SKM-1 (cell line): ENCODE data around the gene KCND3.

Experiments
- DNase-seq: peaks from one replicate; lab custom pipeline; 2025; ENCODE audit not compliant: unreplicated experiment; lab: John Stamatoyannopoulos, UW

KCND3 gene

GRCh38 chr1:111884772-111885443 lies 104.6 kb downstream of the KCND3 start:
- DNase-seq, result no peak

GRCh38 chr1:111882986-111883560 lies 106.4 kb downstream of the KCND3 start:
- no peak for DNase-seq

GRCh38 chr1:111882559-111882958 lies 106.9 kb downstream of the KCND3 start:
- no peak for DNase-seq

GRCh38 chr1:111880881-111881837 lies 108.3 kb downstream of the KCND3 start:
- no peak for DNase-seq

- no peak for DNase-seq
Observed at GRCh38 chr1:111879081-111879480, 110.4 kb downstream of the KCND3 start.

GRCh38 chr1:111878649-111879048 lies 110.8 kb downstream of the KCND3 start:
- no peak for DNase-seq

- no peak for DNase-seq
Observed at GRCh38 chr1:111878091-111878490, 111.4 kb downstream of the KCND3 start.

- no peak for DNase-seq
Observed at GRCh38 chr1:111876631-111877030, 112.8 kb downstream of the KCND3 start.

GRCh38 chr1:111875640-111876039 lies 113.8 kb downstream of the KCND3 start:
- DNase-seq, result no peak

- no peak for DNase-seq
Observed at GRCh38 chr1:111873460-111874030, 115.9 kb downstream of the KCND3 start.

- DNase-seq, result no peak
Observed at GRCh38 chr1:111870181-111870580, 119.3 kb downstream of the KCND3 start.

GRCh38 chr1:111867868-111868440 lies 121.5 kb downstream of the KCND3 start:
- DNase-seq, result no peak

- DNase-seq, result no peak
Observed at GRCh38 chr1:111864862-111865261, 124.6 kb downstream of the KCND3 start.

GRCh38 chr1:111863401-111863800 lies 126.1 kb downstream of the KCND3 start:
- DNase-seq, result no peak

- no peak for DNase-seq
Observed at GRCh38 chr1:111862599-111862998, 126.9 kb downstream of the KCND3 start.

- no peak for DNase-seq
Observed at GRCh38 chr1:111861523-111861922, 127.9 kb downstream of the KCND3 start.

- DNase-seq, result no peak
Observed at GRCh38 chr1:111857194-111857651, 132.2 kb downstream of the KCND3 start.

GRCh38 chr1:111856411-111857185 lies 132.9 kb downstream of the KCND3 start:
- no peak for DNase-seq

GRCh38 chr1:111855260-111855659 lies 134.2 kb downstream of the KCND3 start:
- DNase-seq, result no peak

GRCh38 chr1:111852261-111852721 lies 137.2 kb downstream of the KCND3 start:
- no peak for DNase-seq
